HT-29 (cell line): ENCODE measurements around the gene CDH4. TPM values are rescaled to one million over a fixed set of nuclear protein-coding genes. Genes with fewer than 3 reads are reported as not detected.

ENCODE experiments used
- DNase-seq: peaks from one replicate; pipeline ENCODE4 v3.0.0-alpha.2; 2015; ENCODE audit warnings: low spot score
- total RNA-seq: library from RNA; depleted of rRNA; stranded (reverse); fragments of >200 nt; shearing (Covaris generic); gene quantifications from 2 replicates; pipeline ENCODE4 v1.2.3, GENCODE V29; 2014

CDH4 gene
- total RNA-seq, 1 experiment from 2014 or later: not detected

DNA sequence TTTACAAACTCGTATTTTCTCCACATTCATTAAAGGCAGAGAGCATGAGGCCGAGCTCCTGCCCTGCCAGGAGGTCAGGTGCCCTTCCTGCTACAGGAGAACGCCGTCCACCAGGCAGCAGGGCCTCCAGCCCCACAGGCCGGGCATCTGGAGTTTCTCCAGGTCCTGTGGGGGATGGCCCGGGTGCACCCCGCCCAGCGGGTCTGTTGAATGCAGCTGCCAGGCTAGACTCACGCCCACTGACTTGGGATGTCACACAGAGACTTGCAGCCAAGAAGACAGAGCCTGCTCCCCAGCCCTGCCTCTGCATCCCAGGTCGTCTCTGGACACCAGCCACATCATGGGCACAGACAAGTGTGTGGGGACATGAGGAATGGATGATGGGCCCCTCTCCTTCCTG lies 376.4 kb downstream of the CDH4 start:
- DNase-seq: no peak

DNA sequence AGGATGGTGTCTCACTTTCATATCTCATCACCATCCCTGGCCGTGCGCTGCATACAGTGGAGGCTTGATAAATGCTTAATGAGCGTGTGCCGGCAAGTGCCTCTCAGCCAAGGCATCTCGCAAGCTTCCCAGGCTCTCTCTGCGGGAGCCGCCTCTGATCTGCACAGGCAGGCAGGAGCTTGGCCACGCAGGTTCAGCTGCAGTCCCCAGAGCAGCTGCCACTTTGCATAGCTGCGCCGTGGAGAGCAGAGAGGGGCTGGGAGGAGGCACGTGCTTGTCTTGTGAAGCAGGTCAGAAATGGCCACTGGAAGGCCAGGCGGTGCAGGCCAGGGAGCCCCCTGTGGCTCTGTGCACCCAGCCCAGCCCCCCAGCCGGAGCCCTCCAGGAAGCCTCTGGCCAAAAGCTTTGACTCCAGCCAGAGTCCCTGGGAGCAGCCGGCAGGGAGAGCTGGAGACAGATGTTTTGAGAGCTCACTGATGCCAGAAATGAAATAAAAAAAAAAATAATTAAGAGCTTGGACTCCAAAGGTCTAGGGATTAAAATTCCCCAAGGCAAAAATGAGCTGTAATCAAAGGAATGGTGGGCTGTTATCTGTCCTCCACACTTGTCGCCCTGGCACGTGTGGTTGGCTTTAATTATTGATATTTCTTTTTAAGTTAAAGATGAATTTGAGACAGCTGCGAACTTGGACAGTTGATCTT lies 377.0 kb downstream of the CDH4 start:
- no peak for DNase-seq

DNA sequence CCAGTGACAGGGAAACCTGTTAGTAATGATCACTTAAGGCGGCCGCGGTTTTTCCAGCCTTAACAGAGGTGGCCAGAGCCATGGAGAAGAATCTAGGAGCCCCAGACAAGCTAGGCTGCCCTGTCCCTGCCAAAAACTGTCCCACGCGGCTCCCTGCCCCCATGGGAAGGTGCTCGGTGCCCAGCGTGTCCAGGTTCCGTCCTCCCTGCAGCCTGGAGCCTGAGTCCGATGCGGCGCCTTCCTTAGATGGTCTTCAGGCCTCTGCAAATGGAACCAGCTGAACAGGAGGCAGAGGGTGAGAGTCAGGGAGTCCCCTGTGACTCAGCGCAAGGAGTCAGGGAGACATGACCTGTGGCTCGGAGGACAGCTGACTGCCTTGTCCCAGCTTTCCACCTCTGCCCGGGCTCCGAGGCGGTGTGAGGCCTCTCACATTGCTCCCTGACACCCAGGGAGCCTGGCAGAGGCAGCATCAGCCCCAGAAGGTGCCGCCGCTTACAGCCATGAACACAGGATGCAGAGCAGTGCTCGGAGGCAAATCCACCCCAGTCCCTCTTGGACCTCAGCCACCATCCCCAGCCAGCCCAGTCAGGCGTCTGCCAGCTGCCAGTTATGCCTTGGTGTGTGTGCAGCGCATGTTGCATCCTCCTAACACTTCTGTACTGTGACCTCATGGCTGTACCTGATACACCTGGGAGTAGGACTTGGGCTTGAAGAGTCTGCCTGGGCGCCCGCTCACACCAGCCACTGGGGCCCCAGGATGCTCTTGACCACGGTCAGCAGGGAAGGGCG lies 377.7 kb downstream of the CDH4 start:
- no peak for DNase-seq

DNA sequence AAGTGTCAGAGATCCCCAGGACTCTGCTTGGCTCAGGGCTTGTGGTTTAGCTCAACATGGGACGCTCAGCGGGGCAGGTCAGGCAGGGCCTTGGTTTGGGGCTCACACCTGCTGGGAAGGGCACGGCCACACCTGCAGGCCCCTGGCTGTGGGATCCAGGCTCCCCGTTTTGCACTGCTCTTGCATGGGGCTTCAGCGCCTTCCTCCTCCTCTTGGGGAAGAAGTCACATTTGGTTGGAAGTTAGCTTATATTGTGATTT lies 378.3 kb downstream of the CDH4 start:
- no peak for DNase-seq

DNA sequence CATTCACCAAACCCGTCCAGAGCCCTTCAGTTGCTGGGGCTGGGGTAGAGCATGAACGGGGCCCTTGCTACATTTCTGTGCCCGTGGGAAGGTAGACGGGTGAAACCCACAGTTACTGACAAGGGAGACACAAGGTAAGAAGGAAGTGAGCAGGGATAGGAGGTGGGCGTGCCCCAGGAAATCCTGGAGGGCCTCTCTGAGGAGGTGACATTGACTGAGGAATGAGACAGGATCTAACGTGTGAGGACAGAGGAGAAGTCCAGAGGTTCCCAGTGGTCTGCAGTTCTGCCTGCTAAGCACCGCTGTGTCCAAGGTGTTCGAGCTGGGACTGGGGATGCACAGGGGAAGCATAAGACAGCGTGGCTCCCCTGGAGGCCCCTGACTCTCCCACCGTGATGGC lies 378.8 kb downstream of the CDH4 start:
- DNase-seq: no peak

DNA sequence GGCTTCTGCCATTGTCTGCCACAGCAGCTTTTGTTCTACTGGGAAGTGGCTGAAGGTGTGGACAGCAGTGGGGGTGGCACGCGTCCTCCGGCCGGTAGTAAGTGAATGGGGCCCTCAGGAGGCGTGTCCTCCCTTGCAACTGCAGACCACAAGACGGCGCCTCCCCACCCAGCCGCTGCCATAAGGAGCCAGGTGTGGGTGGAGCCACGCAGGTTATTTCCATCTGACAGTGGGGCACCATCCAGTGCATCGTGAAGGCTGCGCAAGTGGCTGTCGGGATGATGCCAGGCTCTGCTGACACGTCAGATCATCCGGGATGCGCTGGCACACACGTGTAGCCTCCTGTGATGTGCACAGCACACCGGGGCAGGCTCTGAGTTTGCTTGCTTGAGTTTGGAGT lies 379.7 kb downstream of the CDH4 start:
- DNase-seq: no peak

DNA sequence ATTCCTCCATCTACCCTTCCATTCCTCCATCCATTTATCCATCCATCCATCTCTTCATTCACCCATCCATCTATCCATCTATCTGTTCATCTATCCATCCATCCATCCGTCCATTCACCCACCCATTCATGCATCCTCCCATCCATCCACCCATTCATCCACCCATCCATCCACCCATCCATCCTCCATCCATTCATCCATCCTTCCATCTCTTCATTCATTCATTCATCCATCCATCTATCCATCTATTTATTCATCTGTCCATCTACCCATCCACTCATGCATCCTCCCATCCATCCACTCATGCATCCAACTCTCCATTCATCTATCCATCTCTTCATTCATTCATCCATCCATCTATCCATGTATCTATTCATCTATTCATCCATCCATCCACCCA lies 380.9 kb downstream of the CDH4 start:
- DNase-seq: no peak

DNA sequence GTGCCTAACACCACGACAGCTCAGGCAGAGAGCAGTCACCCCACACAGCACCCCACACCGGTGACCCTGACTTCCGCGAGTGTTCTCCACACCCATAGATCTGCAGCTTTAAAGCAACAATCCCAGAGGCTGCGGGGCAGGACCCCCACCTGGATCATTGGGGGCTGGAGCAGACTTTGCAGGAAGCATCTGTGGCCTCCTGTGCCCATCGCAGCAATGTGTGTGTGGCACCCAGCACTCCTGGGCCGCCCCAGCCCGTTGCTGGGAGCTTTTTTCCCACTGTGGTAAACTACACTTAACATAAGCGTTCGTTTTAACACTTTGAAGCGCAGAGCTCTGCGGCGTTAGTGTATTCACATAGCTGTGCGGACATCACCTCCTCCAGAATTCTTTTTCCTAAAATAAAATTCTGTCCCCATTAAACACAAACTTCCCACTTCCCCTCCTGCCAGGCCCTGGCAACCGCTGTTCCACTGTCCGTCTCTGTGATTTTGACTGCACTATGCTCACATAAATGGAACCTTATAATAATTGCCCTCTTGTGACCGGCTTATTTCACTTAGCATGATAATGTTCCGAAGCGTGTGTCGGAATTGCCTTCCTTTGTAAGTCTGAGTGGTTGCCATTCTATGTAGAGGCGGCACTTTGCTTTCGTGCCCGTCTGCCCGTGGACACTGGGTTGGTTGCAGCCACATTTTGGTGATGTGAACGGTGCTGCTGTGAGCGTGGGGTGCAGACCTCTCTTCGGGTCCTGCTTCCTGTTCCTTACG lies 382.5 kb downstream of the CDH4 start:
- DNase-seq: no peak

DNA sequence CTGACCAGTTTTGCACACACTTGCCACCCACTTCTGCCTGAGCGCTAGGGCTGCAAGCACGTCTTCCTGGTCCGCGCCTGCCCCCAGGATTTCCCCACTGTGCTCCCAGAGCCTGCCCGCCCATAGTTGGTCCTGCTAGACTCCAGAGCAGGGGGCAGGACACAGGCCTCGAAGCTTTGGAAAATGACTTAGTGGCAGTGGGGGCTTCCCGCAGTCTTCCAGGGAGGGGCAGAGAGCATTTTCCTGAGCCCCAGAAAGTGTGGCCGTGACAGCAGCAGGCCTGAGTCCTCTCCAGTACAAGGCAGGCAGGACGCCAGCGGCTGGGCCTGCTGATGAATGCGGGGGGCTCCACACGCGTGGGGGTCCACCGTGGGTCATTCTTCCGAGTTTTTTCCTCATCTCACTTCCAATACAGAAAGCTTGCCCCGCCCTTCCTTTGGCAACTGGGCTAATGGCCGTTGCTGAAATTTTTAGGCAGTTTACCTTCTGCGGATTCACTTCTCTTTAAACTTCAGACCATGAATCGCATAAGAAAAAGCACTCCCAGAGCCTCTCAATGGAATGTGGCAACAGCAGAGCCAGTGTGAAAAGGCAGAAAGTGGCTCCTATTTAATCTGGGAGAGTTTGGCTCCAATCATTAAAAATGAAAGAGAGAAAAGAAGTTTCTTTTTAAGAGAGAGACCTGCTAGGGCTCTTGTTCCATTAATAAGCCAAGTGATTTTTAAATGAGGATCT lies 383.8 kb downstream of the CDH4 start:
- DNase-seq: no peak

DNA sequence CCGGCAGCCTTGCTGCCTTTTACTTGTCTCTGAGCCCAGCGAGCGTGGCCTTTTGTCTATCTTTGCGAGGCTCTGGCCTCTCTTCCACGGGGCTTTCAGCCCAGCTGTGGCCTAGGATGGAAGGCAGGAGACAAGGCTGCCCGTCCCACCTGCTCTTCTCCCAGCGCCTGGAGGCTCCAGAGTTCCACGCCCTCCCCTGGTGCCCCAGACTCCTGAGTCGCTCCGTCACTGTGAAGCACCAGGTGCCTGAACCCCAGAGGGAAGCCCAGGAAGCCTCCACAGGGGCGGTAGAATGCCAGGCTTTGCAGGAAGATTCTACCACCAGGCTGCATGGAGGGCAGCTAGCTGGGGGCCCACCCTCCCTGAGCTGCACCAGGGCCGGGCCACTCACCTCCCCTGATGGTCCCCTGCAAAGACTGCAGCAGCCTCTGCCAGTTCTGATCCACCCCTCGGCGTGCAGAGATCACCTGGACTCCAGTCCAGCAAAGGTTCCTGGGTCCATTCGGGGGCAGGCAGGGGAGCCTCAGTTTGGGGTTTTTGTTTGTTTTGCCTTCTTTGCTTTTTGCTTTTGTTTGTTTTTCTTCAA lies 384.6 kb downstream of the CDH4 start:
- DNase-seq: no peak

DNA sequence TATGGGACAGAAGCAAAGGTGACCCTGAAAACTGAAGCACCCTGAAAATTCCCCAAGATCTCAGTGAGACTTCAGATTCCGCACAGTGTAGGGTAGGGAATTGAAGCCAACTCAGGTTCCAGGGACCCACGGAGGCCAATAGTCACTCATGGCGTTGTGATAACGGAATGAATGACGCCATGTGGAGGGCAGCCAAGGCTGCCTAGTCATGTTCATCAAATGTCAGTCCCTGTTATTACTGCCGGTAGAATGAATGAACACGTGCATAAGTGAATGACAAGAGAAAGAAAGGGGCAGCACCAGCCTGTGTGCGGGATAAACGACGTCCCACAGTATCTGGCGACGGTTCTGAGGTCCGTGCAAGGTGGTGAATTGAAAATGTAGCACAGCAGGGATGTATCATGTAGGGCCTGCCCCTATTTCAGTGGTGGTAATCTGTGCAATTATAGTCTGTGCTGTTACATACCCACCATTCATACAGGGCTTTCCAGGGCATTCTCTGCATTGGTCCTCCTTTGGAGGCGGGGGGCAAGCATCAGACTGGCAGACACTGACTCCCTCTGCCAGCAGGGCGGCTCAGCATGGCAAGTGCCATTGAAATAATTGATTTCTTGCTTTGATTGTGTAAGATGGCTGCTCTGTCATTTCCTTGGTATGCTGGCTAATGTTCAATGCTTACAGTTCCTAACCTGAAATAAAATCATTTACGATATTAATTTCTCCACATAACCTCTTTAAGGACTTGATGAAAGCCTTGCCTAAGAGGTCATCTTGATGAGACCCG lies 386.9 kb downstream of the CDH4 start:
- DNase-seq: no peak

DNA sequence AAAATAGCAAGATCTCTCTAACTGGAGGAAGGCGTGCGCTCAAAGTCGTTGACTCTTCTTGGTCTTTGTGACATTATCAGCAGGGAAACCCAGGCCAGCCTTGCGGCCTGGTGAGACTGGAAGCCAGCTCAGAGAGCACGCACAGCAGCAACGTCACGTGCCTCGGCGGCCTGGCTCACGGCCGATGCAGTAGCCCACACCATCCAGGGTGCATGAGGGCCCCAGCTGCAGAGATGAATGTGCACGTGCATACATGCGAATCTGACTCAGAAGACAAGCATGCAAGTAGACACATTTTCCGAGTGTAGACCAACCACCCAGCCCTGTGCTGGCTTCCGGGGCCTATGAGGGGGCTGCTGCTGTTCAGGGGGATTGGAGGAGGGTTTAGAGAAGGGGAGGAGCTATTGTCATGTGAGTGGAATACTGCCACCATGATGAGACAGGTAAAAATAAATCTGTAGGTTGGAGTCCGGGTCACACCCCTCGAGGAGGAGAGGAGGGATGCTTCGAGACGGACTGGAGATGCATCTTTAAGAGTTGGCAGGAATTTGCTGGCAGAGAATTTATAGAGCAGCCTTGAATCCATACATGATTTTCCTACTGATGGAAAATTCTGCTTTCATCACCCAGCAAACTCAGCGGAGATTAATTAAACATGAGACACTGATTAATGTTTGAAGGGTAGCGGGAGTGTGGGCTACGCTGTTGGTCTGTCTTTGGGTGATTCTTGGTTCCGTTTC lies 388.2 kb downstream of the CDH4 start:
- no peak for DNase-seq

DNA sequence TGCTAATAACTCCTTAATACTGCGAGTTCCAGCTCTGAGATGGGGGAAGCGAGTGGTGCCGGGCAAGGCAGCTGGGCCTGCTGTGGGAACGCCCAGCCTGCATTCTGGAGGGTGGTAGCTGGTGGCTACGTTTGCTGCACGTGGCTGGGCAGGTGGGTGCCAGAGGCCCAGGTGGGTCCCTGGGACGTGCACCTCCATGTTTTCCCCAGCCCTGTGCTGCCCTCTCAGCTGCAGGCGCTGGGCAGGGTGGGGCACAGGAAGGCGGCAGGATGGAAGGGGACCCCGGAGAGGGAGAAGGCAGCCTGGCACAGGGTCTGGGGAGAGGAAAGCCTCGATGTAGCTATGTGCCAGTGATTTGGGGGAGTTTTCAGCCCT lies 388.8 kb downstream of the CDH4 start:
- no peak for DNase-seq

DNA sequence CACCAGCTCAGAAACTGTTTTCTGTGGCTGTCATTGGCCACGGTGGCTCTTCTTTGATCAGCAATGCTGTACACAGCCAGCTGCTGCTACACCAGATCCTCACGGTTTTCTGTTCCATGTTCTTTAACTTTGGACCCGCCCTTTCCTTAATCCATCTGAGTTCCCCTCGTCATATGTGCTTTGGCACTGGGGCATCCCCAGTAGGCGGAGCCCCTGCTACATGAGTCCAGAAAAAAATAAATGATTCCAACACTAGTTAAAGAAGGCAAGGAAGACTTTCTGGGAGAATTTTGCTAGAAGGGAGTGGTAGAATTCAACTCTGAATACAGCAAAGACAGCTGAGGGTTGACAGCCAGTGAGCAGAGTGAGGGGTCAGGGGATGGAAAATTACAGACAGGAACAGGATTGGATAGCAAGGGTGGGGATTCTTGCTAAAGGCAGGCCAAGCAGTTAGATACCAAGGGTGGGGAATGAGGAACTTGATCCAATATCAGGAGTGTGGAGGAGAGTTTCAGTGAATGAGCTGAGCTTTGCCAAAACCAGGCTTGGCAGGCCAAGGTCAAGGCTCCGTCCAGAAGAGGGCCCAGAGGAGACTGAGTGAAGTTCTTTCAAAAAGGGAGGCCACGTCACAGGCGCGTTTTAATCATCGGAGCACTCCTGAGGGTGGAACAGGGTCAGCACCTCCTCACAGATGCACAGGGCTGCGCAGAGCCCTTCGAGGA lies 391.8 kb downstream of the CDH4 start:
- DNase-seq: no peak

DNA sequence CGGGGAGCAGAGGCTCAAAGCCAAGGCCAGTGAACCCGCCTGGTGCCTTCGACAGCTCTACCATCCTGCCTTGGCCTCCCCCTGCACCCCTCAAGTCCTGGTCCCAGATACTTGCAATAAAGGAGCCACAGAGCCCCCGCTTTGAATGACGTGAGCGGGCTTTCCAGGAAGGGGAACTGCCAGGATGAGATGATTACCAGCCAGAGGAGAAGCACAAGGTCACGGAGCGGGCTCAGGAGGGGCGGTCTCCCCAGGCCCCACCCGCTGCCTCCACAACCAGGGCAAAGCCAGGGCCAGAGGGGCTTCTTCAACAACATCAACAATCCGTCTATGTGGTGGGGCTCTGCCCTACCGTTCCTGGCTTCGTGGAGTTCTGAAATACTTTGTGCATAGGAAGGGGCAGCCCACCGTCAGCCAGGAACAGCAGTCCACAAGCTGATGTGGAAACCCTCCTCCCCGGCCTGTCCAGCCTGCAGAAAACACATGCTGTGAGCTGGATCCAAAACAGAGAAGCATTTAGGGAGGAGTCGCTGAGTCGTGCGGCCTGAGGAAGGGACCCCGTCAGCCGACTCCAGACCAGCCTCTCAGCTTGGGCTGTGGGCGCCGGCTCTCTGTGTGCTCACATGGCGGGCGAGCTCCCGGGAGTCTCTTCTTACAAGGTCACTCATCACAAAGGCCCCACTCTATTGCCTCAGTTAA lies 392.5 kb downstream of the CDH4 start:
- no peak for DNase-seq

DNA sequence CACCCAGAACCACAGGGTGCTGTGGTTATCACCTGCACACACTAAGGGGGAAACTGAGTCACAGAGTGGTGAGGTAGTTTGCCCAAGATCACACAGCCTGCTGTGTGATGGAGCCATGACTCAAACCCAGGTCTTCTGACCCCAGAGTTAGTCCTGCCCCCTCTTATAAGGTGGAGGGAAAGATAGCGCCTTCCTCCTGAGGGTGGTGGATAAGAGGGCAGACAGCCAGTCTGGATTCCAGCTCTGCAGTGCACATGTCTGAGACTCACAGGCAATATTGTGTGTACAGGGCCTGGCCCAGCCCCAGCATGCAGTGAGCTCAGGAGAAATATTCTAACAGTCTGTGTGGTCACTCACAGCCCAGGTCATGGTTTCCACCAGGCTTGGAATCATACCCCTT lies 393.7 kb downstream of the CDH4 start:
- no peak for DNase-seq

DNA sequence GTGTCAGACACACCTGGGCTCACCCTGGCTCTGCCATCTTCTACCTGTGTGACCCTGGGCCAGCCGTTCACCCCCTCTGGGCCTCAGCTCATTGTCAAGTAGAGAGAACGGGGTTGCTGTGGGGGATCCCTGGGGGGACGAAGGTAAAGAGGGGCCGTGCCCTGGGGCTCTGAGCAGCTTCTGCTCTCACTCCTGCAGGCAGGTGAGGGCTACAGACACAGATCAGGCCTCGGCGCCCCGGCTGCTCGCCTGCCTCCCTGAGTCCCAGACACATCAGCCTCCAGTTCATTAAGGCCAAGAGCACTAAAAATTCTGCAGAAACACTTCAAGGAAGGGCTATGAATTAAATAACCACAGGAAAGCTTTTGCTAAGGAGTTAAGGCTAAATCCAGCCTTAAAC lies 394.4 kb downstream of the CDH4 start:
- DNase-seq: no peak

DNA sequence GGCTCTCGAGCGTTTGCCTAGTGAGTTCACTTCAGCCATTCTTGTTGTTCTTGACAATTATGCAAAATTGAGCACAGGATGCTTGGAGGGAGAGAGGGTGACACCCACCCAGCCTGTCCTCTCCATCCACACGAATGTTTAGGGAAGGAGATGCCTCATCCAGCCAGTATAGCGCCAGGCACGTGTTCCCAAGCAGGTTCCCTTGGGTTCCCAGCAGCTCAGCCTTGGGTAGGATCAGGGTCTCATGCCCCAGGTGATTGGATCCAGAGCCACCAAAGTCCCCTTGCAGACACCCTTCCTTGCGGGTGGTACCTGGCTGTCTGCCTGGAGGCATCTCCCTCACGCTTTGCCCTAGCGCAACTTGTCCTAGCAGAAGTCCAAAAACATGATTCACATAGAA lies 394.9 kb downstream of the CDH4 start:
- DNase-seq: no peak

DNA sequence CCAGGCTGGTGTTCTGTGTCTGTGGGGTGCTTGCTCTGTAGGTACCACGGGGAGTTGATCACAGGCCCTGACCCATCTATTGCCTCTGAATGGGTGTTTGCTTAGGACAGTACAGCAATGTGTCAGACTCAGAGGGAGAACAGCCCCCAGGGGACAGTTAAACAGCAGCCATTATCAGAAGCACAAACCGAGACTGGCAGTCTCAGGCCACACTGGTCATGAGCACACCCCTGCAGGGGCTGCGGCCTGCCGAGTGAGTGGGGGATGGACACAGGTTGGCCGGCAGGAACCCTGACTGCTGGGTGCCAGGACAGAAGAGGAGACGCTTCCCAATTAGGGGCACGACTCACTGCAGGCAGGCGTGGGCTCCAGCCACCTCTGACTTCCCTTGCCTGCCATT lies 395.6 kb downstream of the CDH4 start:
- DNase-seq: no peak
